Measurements from ENCODE around the gene PTH1R. TPM values are rescaled to one million over a fixed set of nuclear protein-coding genes. Genes with fewer than 3 reads are reported as not detected.

Gene PTH1R
- total RNA-seq, 1 donor from 2014 or later, result 36.4 TPM

DNA sequence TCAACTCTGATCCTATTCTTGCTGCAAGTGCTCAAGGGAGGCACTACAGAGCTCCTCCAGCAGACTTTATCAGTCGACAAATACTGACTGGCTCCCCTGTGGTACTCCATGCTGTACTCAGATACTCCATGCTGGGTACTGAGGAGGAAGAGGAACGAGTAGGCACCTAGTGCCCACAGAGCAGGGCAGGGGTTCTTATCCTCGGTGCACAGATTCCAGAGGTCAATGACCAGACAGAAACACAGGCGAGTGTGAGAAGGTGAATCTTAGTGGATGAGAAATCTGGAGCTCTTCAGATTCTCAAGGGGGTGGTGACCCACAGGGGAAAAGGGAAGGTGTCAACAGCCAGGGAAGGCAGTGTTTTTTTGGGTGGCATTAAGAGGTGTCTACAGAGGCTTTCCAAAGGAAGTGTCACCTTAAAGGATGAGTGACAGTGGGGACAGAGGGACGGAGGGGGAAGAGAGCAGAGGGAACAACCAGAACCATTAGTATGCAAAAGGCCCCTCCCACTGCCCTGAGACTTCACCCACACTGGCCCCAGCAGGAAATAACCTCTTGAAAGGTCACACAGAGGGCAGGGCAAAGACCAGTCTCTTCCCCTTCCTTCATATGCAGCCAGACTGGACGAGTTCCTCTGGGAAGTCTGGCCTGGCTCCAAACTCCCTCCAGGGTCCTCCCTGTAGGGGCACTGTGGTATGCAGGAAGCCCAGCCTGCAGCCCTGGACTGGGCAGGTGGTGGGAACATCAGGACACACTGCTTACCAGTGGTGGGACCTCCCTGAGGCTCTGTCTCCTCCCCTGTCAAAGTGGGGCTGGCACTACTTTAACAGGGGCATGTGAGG lies 71.5 kb downstream of the PTH1R start:
- H3K4me1 Mint-ChIP-seq, result peaks cover 43% of the 10 kb centered on the region
- peak overlapping the region; percentile 73 for H3K27ac Mint-ChIP-seq
- H3K4me3 Mint-ChIP-seq, result peak overlapping the region; percentile 1
- H3K27me3 Mint-ChIP-seq (ENCODE audit: low read depth), result no peaks in the 10 kb centered on the region
- H3K36me3 Mint-ChIP-seq, result peaks cover 11% of the 10 kb centered on the region
- TF ChIP-seq, protein P1, sequence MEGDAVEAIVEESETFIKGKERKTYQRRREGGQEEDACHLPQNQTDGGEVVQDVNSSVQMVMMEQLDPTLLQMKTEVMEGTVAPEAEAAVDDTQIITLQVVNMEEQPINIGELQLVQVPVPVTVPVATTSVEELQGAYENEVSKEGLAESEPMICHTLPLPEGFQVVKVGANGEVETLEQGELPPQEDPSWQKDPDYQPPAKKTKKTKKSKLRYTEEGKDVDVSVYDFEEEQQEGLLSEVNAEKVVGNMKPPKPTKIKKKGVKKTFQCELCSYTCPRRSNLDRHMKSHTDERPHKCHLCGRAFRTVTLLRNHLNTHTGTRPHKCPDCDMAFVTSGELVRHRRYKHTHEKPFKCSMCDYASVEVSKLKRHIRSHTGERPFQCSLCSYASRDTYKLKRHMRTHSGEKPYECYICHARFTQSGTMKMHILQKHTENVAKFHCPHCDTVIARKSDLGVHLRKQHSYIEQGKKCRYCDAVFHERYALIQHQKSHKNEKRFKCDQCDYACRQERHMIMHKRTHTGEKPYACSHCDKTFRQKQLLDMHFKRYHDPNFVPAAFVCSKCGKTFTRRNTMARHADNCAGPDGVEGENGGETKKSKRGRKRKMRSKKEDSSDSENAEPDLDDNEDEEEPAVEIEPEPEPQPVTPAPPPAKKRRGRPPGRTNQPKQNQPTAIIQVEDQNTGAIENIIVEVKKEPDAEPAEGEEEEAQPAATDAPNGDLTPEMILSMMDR (IDR thresholded peaks at IDR 0.05; ENCODE audit: unreplicated experiment), result no peak
- no peaks in the 10 kb centered on the region for H3K9me3 Mint-ChIP-seq
- no peak for DNase-seq (ENCODE audit: low spot score in 2 of 2, unreplicated experiment in 2 of 2)

DNA sequence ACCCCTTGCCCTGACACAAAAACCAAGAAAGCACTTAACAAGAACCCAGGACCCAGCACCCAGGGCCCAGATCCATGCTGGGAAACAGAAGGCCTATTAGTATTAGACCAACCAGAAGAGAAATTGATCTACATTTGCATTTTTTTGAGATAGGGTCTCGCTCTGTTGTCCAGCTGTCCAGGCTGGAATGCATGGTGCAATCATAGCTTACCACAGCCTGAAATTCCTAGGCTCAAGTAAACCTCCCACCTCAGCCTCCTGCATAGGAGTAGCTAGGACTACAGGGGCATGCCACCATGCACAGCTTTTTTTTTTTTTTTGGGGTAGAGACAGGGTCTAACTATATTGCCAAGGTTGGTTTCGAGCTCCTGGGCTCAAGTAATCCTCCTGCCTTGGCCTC lies 72.7 kb downstream of the PTH1R start:
- Mint-ChIP-seq H3K4me1 (peaks cover 38% of the 10 kb centered on the region), H3K27ac (no peak overlapping the region), H3K9me3 (no peaks in the 10 kb centered on the region), H3K4me3 (no peak overlapping the region), H3K27me3 (ENCODE audit: low read depth) (no peaks in the 10 kb centered on the region), H3K36me3 (peaks cover 11% of the 10 kb centered on the region)
- TF ChIP-seq, protein P1 (IDR thresholded peaks at IDR 0.05; ENCODE audit: unreplicated experiment), result no peak
- no peak for DNase-seq (ENCODE audit: low spot score in 2 of 2, unreplicated experiment in 2 of 2)

- TF ChIP-seq, protein P1 (IDR thresholded peaks at IDR 0.05; ENCODE audit: unreplicated experiment), result no peak
- no peak overlapping the region for H3K4me3 Mint-ChIP-seq
- peaks cover 40% of the 10 kb centered on the region for H3K4me1 Mint-ChIP-seq
- H3K36me3 Mint-ChIP-seq, result peaks cover 7% of the 10 kb centered on the region
- H3K27me3 Mint-ChIP-seq (ENCODE audit: low read depth), result no peaks in the 10 kb centered on the region
- no peak overlapping the region for H3K27ac Mint-ChIP-seq
- DNase-seq (ENCODE audit: low spot score in 2 of 2, unreplicated experiment in 2 of 2), result no peak
- H3K9me3 Mint-ChIP-seq, result no peaks in the 10 kb centered on the region
Observed at GRCh38 chr3:46950650-46951241, 73.2 kb downstream of the PTH1R start.

DNA sequence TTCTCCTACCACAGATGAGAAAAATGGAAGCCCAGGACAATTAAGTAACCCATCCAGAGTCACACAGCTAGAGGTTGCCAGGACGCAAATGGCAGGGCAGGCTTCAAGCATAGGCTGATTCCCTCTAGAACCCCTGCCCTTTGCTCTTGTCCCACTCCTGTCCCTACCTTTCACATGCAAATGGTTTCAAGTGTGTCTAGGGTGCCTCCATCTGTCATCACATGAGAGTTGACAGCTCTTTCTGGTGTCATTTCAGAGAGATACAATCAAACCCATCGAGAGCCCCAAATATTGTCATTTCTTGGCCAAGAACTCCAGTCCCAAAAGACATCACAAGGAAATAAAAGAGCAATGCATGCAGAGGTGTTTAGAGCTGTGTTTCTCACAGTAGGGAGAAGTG lies 75.3 kb downstream of the PTH1R start:
- Mint-ChIP-seq H3K9me3 (no peaks in the 10 kb centered on the region), H3K36me3 (no peaks in the 10 kb centered on the region), H3K4me3 (no peak overlapping the region), H3K27ac (no peak overlapping the region), H3K4me1 (peaks cover 28% of the 10 kb centered on the region), H3K27me3 (ENCODE audit: low read depth) (no peaks in the 10 kb centered on the region)
- no peak for DNase-seq (ENCODE audit: low spot score in 2 of 2, unreplicated experiment in 2 of 2)
- TF ChIP-seq, protein P1 (IDR thresholded peaks at IDR 0.05; ENCODE audit: unreplicated experiment), result no peak

Other genes with a start within 250 kb of the PTH1R start
- gene ALS2CL, start 184.0 kb upstream of the PTH1R start, total RNA-seq, result 6.2 to 7.1 TPM (median 6.8 TPM) in 3 replicates
- 0.31 to 0.68 TPM (median 0.54 TPM) in 3 replicates for gene TMIE, start 176.3 kb upstream of the PTH1R start, total RNA-seq
- gene PRSS50, start 159.9 kb upstream of the PTH1R start, total RNA-seq, result 4.4 to 4.8 TPM (median 4.5 TPM) in 3 replicates
- gene MYL3, start 14.3 kb upstream of the PTH1R start, total RNA-seq, result 5.2 to 6.8 TPM (median 5.3 TPM) in 3 replicates
- 49.7 to 52.4 TPM (median 50.5 TPM) in 3 replicates for gene CCDC12, start 99.0 kb downstream of the PTH1R start, total RNA-seq
- gene NBEAL2, start 101.9 kb downstream of the PTH1R start, total RNA-seq, result 83.5 to 86.9 TPM (median 84.2 TPM) in 3 replicates

Measured in mesothelial cell of epicardium (in vitro differentiated cells).